Small intestine (tissue), 7 donors: Measurements from ENCODE around the gene UGT2B11. TPM values are rescaled to one million over a fixed set of nuclear protein-coding genes. Genes with fewer than 3 reads are reported as not detected.
"Not testable (repeated sequence)": the region's sequence is repeated elsewhere in the genome, so short reads cannot be mapped to it uniquely, and the experiment has no call there.

Experiments
- DNase-seq, 2 donors: peaks; one replicate each; pipeline versions ENCODE4 v3.0.0 to v3.0.0-alpha.2; 2013
- FAIRE-seq: peaks from 2 replicates; lab custom pipeline; 2012; peaks lifted over from hg19 to GRCh38; lab: Jason Lieb, UNC
- H3K27ac ChIP-seq, 3 donors: one replicate each; pipeline ENCODE4 v1.5.1; 2013; ENCODE audit warnings: low read length in 2 of 3, mild to moderate bottlenecking in 2 of 3, control low read depth in 1 of 3, inconsistent platforms in 1 of 3, low read depth in 1 of 3, moderate library complexity in 1 of 3
- H3K27me3 ChIP-seq, 3 donors: one replicate each; pipeline ENCODE4 v1.6.1; 2013; ENCODE audit warnings: low read length in 3 of 3, inconsistent platforms in 1 of 3; ENCODE audit not compliant: control insufficient read depth in 3 of 3, insufficient read depth in 3 of 3
- H3K36me3 ChIP-seq, 3 donors: one replicate each; pipeline ENCODE4 v1.6.1; 2013; ENCODE audit warnings: low read length in 3 of 3, inconsistent platforms in 1 of 3, low read depth in 1 of 3, mild to moderate bottlenecking in 1 of 3, moderate library complexity in 1 of 3; ENCODE audit not compliant: control insufficient read depth in 3 of 3, insufficient read depth in 2 of 3
- H3K4me1 ChIP-seq, 3 donors: one replicate each; pipeline ENCODE4 v1.6.1; 2013; ENCODE audit warnings: low read length in 2 of 3, inconsistent platforms in 1 of 3, low read depth in 1 of 3, mild to moderate bottlenecking in 1 of 3, moderate library complexity in 1 of 3; ENCODE audit not compliant: control insufficient read depth in 3 of 3, insufficient read depth in 2 of 3
- H3K4me3 ChIP-seq, 3 donors: one replicate each; pipeline ENCODE4 v1.5.1; 2013; ENCODE audit warnings: low read length in 3 of 3, control low read depth in 1 of 3, inconsistent platforms in 1 of 3, low read depth in 1 of 3, mild to moderate bottlenecking in 1 of 3, moderate library complexity in 1 of 3
- H3K9me3 ChIP-seq, 2 donors: one replicate each; pipeline ENCODE4 v1.6.1; 2013; ENCODE audit warnings: low read depth in 1 of 2, low read length in 1 of 2; ENCODE audit not compliant: control insufficient read depth in 2 of 2, insufficient read depth in 1 of 2
- WGBS, 3 donors: extraction: QIAGEN DNeasy Blood & Tissue Kit; methylation state at CpG; one replicate each; pipeline ENCODE4 v1.1.7; 2013; 5-methylcytosine and 5-hydroxymethylcytosine counted together
- polyA plus RNA-seq, 4 donors: library from polyadenylated mRNA; stranded (reverse) in 3 of 4; unstranded in 1 of 4; fragments of 200-250 nt in 3 of 4; fragments of 120-200 nt in 1 of 4; gene quantifications; one replicate each; pipeline versions ENCODE4 v1.2.1 to v1.2.3, GENCODE V29; 2013
- donor health status: healthy with polysubstance abuse.
- donor health status: control.
- donor health status: control.
- donor health status: Bipolar disorder and iron deficiency.
- donor health status: healthy.

The UGT2B11 gene
- polyA plus RNA-seq, 4 donors: 0.09 to 1.1 TPM; not detected in 2

GRCh38 chr4:69224891-69225290, 10.3 kb upstream of the UGT2B11 start:
- no peak for DNase-seq
- Histone ChIP-seq H3K4me3 (no peak overlapping the region), H3K9me3 (no peaks in the 10 kb centered on the region), H3K27ac (no peak overlapping the region), H3K36me3 (no peaks in the 10 kb centered on the region), H3K4me1 (no peaks in the 10 kb centered on the region), H3K27me3 (no peaks in the 10 kb centered on the region)
- 14 to 49% (median 39%) methylated on average over 2 of the region's 2 CpGs for WGBS, 3 donors
- no peak for FAIRE-seq

- WGBS, 3 donors: 92 to 96% (median 94%) methylated on average over 6 of the region's 6 CpGs
- not testable (repeated sequence) for H3K9me3 ChIP-seq, H3K4me1 ChIP-seq, H3K4me3 ChIP-seq, H3K27me3 ChIP-seq, H3K27ac ChIP-seq, DNase-seq, H3K36me3 ChIP-seq, FAIRE-seq
These were observed 8.7 kb upstream of the UGT2B11 start for GRCh38 chr4:69223277-69223676.

GRCh38 chr4:69218491-69218890, 3.9 kb upstream of the UGT2B11 start:
- H3K9me3 ChIP-seq, H3K27me3 ChIP-seq: not testable (repeated sequence)

GRCh38 chr4:69210911-69211310, 3.6 kb downstream of the UGT2B11 start:
- no peak for FAIRE-seq
- Histone ChIP-seq H3K4me1 (no peaks in the 10 kb centered on the region), H3K27ac (no peak overlapping the region), H3K9me3 (no peaks in the 10 kb centered on the region), H3K27me3 (no peaks in the 10 kb centered on the region), H3K36me3 (no peaks in the 10 kb centered on the region), H3K4me3 (no peak overlapping the region)
- DNase-seq: no peak
- WGBS, 3 donors: 84 to 98% (median 97%) methylated on average over 1 of the region's 1 CpG

More at GRCh38 chr4:69218491-69218890, 3.9 kb upstream of the UGT2B11 start:
- H3K4me3 ChIP-seq, H3K36me3 ChIP-seq, FAIRE-seq, H3K27ac ChIP-seq, DNase-seq, H3K4me1 ChIP-seq: not testable (repeated sequence)
- WGBS, 3 donors: 91 to 100% (median 100%) methylated on average over 2 of the region's 2 CpGs

- DNase-seq, H3K27ac ChIP-seq, H3K4me3 ChIP-seq, FAIRE-seq, H3K4me1 ChIP-seq, H3K27me3 ChIP-seq, H3K36me3 ChIP-seq, H3K9me3 ChIP-seq: not testable (repeated sequence)
- 72 to 78% (median 77%) methylated on average over 4 of the region's 4 CpGs for WGBS, 3 donors
These were observed 16.0 kb downstream of the UGT2B11 start for GRCh38 chr4:69198506-69198905.

GRCh38 chr4:69196209-69196965, 18.2 kb downstream of the UGT2B11 start:
- WGBS, 3 donors: 92 to 95% (median 93%) methylated on average over 3 of the region's 3 CpGs
- FAIRE-seq: no peak
- no peaks in the 10 kb centered on the region for H3K36me3 ChIP-seq
- no peaks in the 10 kb centered on the region for H3K27me3 ChIP-seq
- H3K4me3 ChIP-seq: no peak overlapping the region
- no peak overlapping the region for H3K27ac ChIP-seq
- DNase-seq: no peak
- H3K4me1 ChIP-seq: no peaks in the 10 kb centered on the region
- peaks cover 0 to 19% of the 10 kb centered on the region in 2 donors for H3K9me3 ChIP-seq

GRCh38 chr4:69194166-69194565, 20.4 kb downstream of the UGT2B11 start:
- H3K27me3 ChIP-seq: no peaks in the 10 kb centered on the region
- H3K4me3 ChIP-seq: no peak overlapping the region
- no peaks in the 10 kb centered on the region for H3K36me3 ChIP-seq
- FAIRE-seq (no peak), DNase-seq (no peak)
- peaks cover 0 to 19% of the 10 kb centered on the region in 2 donors for H3K9me3 ChIP-seq
- WGBS, 3 donors: 91 to 95% (median 94%) methylated on average over 3 of the region's 3 CpGs
- no peak overlapping the region for H3K27ac ChIP-seq
- H3K4me1 ChIP-seq: no peaks in the 10 kb centered on the region

- not testable (repeated sequence) for H3K4me3 ChIP-seq, H3K27me3 ChIP-seq, H3K36me3 ChIP-seq, H3K4me1 ChIP-seq, H3K27ac ChIP-seq, FAIRE-seq
- 72 to 85% (median 76%) methylated on average over 3 of the region's 3 CpGs for WGBS, 3 donors
- peaks cover 0 to 15% of the 10 kb centered on the region in 2 donors for H3K9me3 ChIP-seq
- peak in 1 of 2 donors; percentile 24 for DNase-seq
These were observed 22.6 kb downstream of the UGT2B11 start for GRCh38 chr4:69191905-69192304.
